ENCODE results near the gene LRP5.
A peak's percentile ranks its signal among the peaks of the same experiment; 100 is the strongest.
"Not testable (repeated sequence)": the region's sequence is repeated elsewhere in the genome, so short reads cannot be mapped to it uniquely, and the experiment has no call there.

The LRP5 gene

DNA sequence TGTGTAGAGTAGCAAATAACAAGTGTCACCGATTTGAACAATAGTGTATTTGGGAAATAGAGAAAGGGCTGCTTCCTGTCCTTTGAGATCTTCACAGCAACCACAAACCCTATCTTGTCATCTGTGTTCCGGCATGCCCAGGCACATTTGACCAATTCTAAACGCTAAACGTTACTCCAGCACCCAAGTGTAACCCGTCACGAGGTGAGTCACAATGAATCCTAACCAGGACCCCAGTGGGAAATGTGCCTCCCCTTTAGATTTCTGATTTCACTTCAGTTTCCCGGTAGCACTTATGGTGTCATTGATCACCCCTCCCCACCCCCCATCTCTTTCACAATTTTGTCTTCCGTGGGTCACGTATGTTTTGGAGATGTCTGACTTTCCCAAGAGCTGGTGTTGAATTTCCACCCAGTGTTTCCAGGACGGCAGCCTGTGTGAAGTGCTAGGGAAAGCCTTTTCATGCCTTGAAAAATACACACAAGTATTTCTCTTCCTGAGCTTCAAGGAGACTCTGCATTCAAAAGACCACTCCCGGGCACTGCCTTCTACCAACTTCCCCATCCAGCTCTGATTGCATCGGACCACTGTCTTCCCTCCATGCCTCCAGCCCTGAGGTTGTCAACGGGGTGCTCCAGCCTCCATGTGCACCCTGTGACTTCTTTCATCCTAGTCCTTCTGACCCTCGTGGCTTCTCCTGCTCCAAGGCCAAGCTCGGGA is 30.1 kb upstream of the LRP5 start:
- peak; percentile 12 for DNase-seq

GRCh38 chr11:68282861-68283230 is 29.5 kb upstream of the LRP5 start:
- DNase-seq, result no peak

DNA sequence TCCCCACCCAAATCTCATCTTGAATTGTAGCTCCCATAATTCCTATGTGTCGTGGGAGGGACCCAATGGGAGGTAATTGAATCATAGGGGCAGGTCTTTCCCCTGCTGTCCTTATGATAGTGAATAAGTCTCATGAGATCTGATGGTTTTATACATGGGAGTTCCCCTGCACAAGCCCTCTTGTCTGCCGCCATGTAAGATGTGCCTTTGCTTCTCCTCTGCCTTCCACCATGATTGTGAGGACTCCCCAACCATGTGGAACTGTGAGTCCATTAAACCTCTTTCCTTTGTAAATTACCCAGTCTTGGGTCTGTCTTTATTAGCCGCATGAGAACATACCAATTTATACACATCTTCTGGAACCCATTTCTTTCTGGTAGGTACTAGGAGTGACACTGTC is 27.8 kb upstream of the LRP5 start:
- DNase-seq, result not testable (repeated sequence)

DNA sequence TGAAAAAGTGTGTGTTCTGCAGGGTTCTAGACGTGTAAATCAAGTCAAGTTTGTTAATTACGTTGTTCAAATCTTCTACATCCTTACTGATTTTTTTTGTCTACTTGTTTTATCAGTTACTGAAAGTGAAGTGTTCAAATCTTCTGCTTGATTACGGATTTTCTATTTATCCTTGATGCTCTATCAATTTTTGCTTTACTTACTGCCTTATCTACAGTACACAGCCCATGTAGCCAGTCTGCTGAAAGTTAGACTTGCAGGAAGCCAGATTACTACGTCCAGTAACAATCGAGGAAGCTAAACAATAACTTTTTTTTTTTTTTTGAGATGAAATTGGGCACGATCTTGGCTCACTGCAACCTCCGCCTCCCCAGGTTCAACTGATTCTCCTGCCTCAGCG is 25.0 kb upstream of the LRP5 start:
- DNase-seq, result no peak

DNA sequence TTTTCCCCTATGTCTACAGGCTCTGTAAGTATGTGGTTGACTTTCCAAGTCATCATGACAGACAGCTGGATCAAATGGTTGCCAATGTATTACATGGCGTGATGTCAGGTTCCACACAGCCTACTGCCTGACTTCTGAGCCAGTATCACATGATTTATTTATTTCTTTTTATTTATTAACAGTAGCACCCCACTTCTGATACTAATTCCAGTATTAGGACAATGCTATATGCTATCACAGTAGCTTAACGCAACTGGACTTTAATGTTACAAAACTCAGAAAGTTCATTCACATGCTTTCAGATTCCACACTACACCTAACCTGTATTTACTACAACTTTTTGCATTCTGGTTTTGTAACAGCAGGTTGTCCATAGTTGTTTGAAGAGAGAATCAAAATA is 22.9 kb upstream of the LRP5 start:
- no peak for DNase-seq

DNA sequence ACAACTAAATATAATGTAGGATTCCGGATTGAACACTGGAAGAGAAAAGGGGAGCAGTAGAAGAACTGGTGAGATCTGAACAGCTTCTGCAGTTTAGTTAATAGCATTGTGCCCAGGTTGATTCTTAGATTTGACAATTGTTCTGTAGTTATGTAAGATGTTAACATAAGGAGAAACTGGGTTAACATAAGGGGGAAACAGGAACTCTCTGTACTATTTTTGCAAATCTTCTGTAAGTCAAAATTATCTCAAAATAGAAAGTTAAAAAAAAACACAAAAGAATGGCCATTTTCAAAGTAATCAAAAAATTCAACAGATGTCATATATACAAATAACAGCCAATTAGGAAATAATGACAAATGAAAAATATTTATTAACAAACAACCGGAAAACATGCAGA is 18.7 kb upstream of the LRP5 start:
- no peak for DNase-seq

- DNase-seq, result no peak
These were observed 17.1 kb upstream of the LRP5 start for GRCh38 chr11:68295271-68295670.

DNA sequence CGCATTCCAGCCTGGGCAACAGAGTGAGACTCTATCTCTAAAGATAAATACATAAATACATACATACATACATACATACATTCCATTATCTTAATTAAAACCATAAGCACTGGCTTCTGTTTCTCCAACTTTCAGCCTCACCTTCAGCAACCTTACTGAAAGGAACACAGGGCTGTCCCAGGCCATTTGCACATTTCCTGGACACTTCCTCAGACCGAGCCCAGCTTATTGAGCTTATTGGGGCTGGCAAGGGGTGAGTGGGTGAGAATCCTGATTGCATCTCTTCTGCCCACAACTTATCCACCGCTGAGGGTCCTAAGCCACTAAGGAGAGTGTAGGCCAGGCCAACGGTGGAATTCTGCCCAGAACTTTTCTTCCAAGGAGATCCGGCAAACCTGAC is 16.5 kb upstream of the LRP5 start:
- no peak for DNase-seq

DNA sequence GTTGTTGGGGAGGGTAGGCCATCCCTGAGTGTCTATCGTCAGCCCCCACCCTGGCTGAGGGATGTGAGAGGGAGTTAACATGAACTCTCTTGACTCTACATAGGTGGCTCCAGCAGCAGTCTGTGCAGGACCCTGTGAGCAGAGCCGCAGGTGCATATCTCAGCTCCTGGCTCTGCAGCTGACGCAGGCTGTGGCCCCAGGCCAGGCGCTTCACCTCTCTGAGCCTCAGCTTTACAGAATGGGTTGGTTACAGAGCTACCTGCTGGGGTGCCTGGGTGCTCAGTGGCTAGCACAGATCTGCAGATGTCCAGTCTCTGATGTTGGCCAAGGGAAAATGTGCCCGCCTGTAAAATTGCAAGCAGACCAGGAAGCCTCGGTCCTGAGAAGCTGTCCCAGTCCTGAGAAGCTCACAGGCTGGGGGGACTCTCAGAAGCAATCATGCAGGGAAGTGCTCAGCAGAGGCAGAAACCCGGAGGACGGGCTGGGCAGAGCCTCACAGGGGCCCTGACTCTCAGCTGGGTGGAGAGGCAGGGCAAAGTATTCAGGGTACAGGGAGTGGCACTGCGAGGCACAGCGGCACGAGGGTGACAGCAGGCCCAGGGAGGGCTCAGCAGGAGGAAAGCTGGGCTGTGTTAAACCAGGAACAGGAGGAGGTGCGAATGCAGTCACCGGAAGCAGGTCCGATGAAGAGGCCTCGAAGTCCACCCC is 15.9 kb upstream of the LRP5 start:
- DNase-seq, result no peak

GRCh38 chr11:68297052-68297378 is 15.4 kb upstream of the LRP5 start:
- DNase-seq, result no peak

GRCh38 chr11:68297494-68297811 is 14.9 kb upstream of the LRP5 start:
- DNase-seq, result no peak

DNA sequence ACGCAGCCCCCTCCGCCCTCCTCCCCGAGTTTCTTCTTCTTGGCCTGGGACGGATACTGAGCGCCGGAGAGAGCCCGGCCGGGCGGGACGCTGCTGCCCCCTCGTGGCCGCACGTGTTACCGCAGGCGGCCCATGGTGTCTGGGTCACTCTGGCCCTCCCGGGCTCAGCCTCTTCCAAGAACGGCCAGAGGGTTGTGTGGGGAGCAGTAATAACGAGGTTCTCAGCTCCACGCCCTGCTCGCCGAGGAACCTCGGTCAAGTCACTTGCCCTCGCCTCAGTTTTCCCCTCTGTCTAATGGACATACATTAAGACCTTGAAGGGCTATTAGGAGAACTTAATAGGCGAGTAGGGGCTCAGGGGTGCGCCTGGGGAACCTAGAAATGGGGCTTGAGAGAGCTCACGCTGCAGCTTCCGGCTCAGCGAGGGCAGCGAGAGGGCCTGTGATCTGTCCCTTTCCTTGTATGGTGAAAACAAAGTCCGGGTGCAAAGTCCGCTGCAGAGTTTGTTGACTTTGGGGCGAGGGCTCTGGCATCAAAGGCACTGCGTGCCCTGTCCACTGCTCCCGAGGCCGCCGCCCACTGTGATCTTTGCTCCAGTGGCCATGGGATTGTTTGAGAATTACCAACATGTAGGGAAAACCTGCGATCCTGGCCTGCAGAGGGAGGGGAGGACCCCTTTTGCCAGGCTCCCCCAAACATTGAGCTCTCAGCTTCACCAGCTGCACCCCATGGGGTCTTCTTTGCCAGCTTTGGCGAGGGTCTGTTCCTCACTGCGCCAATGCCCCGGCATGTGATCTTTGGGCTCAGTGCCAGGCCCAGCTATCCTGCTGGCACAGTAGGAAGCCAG is 14.4 kb upstream of the LRP5 start:
- DNase-seq, result peak; percentile 57

- no peak for DNase-seq
These were observed 13.5 kb upstream of the LRP5 start for GRCh38 chr11:68298659-68299516.

DNA sequence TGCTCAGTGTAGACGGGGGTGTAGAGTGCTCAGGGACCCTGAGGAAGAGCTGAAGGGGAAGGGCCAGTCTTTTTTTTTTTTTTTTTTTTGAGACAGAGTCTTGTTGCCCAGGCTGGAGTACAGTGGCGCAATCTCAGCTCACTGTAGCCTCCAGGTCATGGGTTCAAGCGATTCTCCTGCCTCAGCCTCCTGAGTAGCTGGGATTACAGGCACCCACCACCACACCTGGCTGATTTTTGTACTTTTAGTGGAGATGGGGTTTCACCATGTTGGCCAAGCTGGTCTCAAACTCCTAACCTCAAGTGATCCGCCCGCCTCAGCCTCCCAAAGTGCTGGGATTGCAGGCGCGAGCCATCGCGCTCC is 12.9 kb upstream of the LRP5 start:
- not testable (repeated sequence) for DNase-seq

- no peak for DNase-seq
These were observed 12.1 kb upstream of the LRP5 start for GRCh38 chr11:68300076-68300830.

GRCh38 chr11:68302256-68302655 is 10.1 kb upstream of the LRP5 start:
- no peak for DNase-seq

- no peak for DNase-seq
These were observed 9.7 kb upstream of the LRP5 start for GRCh38 chr11:68302670-68303069.

GRCh38 chr11:68303083-68303482 is 9.3 kb upstream of the LRP5 start:
- no peak for DNase-seq

- no peak for DNase-seq
These were observed 8.2 kb upstream of the LRP5 start for GRCh38 chr11:68303982-68304780.

GRCh38 chr11:68306636-68307035 is 5.8 kb upstream of the LRP5 start:
- DNase-seq, result no peak

DNA sequence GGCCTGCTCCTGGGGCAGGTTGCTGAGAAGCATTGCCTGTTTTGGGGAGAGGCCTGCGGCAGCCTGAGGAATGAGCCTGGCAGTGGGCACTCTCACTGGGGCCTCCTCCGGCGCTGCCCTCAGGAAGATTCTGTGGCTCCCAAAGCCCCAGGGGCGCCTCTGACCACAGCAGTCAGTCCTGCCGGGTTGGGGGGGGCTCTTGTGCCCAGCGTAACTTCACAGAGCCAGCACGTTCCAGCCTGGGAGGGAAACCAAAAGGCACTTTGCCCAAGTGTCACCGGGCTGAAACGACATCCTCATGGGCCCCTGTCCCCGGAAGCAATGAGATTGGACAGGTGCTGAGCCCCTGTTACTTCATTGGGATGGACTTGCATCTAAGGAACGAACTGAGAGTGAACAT is 4.3 kb upstream of the LRP5 start:
- DNase-seq, result no peak
